Measurements from ENCODE around the gene LANCL1.

The LANCL1 gene

GRCh38 chr2:210412660-210413059, 63.9 kb downstream of the LANCL1 start:
- H3K4me3 ChIP-seq (ENCODE audit: low read depth, low read length) = no peak overlapping the region

- H3K4me3 ChIP-seq (ENCODE audit: low read depth, low read length) = no peak overlapping the region
These were observed 66.0 kb downstream of the LANCL1 start for GRCh38 chr2:210410542-210410941.

- no peak overlapping the region for H3K4me3 ChIP-seq (ENCODE audit: low read depth, low read length)
These were observed 77.0 kb downstream of the LANCL1 start for GRCh38 chr2:210399440-210400041.

- no peak overlapping the region for H3K4me3 ChIP-seq (ENCODE audit: low read depth, low read length)
These were observed 84.1 kb downstream of the LANCL1 start for GRCh38 chr2:210392469-210392881.

- no peak overlapping the region for H3K4me3 ChIP-seq (ENCODE audit: low read depth, low read length)
These were observed 86.7 kb downstream of the LANCL1 start for GRCh38 chr2:210389856-210390255.

- no peak overlapping the region for H3K4me3 ChIP-seq (ENCODE audit: low read depth, low read length)
These were observed 88.4 kb downstream of the LANCL1 start for GRCh38 chr2:210388148-210388547.

GRCh38 chr2:210387074-210387473, 89.5 kb downstream of the LANCL1 start:
- no peak overlapping the region for H3K4me3 ChIP-seq (ENCODE audit: low read depth, low read length)

Measured in iPS-11a (cell line).